ENCODE results near the gene ZNF362. TPM values are rescaled to one million over a fixed set of nuclear protein-coding genes. Genes with fewer than 3 reads are reported as not detected.

The ZNF362 gene
- total and polyA plus RNA-seq, 5 donors from 2014 or later, result 12.2 to 21.7 (median 15.2) TPM

DNA sequence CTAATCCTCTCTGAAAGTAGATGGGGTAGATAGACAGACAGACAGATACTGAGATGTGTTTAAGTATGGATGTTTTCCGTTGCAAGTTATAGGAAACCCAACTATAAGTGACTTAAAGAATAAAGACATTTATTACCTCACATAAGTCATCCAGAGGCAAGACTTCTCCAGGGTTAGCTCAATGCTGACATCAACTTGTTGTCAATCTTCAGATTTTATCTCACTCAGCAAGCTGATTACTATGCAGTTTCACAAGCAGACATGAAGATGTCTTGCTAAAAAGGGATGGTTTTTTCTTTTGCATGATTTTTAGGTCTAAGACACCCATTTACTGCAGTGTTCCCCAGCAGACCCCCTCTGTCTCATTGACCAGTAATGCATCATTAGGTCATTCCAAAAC is 30.7 kb upstream of the ZNF362 start:
- DNase-seq (no peak), ATAC-seq (ENCODE audit: low read depth in 2 of 2) (no peak)
- Mint-ChIP-seq H3K27ac (no peak overlapping the region), H3K4me3 (no peak overlapping the region), H3K36me3 (peaks cover 3% of the 10 kb centered on the region), H3K4me1 (no peaks in the 10 kb centered on the region), H3K27me3 (peaks cover 34% of the 10 kb centered on the region), H3K9me3 (peaks cover 3 to 17% (median 14%) of the 10 kb centered on the region in 7 donors)
- Histone ChIP-seq H3K4me3 (ENCODE audit: low read depth, low read length) (no peak overlapping the region), H3K4me1 (ENCODE audit: control insufficient read depth, insufficient read depth, low read length, poor library complexity, severe bottlenecking) (no peaks in the 10 kb centered on the region), H3K27ac (ENCODE audit: insufficient read depth, low read length, poor library complexity, severe bottlenecking) (no peak overlapping the region), H3K36me3 (ENCODE audit: control insufficient read depth, insufficient read depth, low read length) (no peaks in the 10 kb centered on the region), H3K27me3 (ENCODE audit: control insufficient read depth, insufficient read depth, low read length) (peaks cover 9% of the 10 kb centered on the region), H3K9me3 (ENCODE audit: control insufficient read depth in 2 of 2, low read length in 2 of 2) (peaks cover 7 to 20% of the 10 kb centered on the region in 2 experiments)

DNA sequence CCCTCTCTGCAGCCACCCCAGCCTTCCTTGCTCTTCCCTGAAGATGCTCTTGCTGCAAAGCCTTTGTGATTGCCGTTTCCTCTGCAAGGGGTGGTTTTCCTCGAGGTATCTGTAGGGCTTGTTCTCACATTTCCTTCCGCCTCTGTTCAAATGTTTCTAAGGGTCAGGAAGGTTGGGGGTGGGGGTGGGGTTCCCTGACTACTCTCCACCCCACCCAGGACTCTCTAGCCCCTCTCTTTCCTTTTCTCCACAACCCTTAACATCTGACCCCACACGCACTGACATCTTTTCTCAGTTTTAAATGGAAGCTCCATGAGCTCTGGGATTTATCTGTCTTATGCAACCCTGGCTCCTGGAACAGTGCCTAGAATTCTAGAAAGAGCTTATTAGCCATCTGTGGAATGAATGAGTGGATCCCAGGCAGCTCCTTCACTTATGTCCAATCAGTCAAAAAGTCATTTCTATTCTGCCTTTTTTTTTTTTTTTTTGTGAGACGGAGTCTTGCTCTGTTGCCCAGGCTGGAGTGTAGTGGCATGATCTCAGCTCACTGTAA is 27.3 kb upstream of the ZNF362 start:
- no peak overlapping the region for H3K27ac Mint-ChIP-seq

DNA sequence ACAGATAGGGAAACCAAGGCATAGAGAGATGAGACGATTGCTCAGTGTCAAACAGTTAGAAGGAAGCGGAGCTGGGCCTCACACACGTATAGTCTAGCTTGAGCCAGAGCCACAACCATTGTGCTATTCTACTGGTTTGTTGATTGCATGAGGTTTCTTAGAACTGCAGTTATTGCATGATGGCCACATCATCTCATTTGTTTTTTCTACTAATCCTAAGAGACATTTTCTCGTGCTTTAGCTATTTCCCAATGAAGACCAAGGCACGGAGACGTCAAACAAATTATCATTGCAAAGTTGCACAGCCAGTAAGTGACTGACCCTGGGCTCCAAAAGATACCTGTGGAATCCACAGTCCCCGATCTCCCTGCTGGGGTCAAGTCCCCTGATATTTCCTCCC is 25.1 kb upstream of the ZNF362 start:
- peaks cover 3% of the 10 kb centered on the region for H3K36me3 Mint-ChIP-seq
- no peak for ATAC-seq (ENCODE audit: low read depth in 2 of 2)
- Histone ChIP-seq H3K36me3 (ENCODE audit: control insufficient read depth, insufficient read depth, low read length) (no peaks in the 10 kb centered on the region), H3K4me1 (ENCODE audit: control insufficient read depth, insufficient read depth, low read length, poor library complexity, severe bottlenecking) (no peaks in the 10 kb centered on the region), H3K9me3 (ENCODE audit: control insufficient read depth in 2 of 2, low read length in 2 of 2) (no peaks in the 10 kb centered on the region), H3K27ac (ENCODE audit: insufficient read depth, low read length, poor library complexity, severe bottlenecking) (no peak overlapping the region), H3K27me3 (ENCODE audit: control insufficient read depth, insufficient read depth, low read length) (peaks cover 4% of the 10 kb centered on the region), H3K4me3 (ENCODE audit: low read depth, low read length) (no peak overlapping the region)
- peaks cover 21% of the 10 kb centered on the region for H3K27me3 Mint-ChIP-seq
- no peak overlapping the region for H3K4me3 Mint-ChIP-seq
- no peak overlapping the region for H3K27ac Mint-ChIP-seq
- no peaks in the 10 kb centered on the region for H3K4me1 Mint-ChIP-seq
- H3K9me3 Mint-ChIP-seq, result peaks cover 0 to 7% (median 0%) of the 10 kb centered on the region in 7 donors
- DNase-seq, result no peak

More for the DNA sequence above, 27.3 kb upstream of the ZNF362 start:
- ATAC-seq (ENCODE audit: low read depth in 2 of 2) (no peak), DNase-seq (no peak)
- Mint-ChIP-seq H3K27me3 (peaks cover 27% of the 10 kb centered on the region), H3K36me3 (peaks cover 3% of the 10 kb centered on the region), H3K4me3 (no peak overlapping the region), H3K4me1 (no peaks in the 10 kb centered on the region), H3K9me3 (peaks cover 0 to 16% (median 9%) of the 10 kb centered on the region in 7 donors)
- Histone ChIP-seq H3K4me3 (ENCODE audit: low read depth, low read length) (no peak overlapping the region), H3K4me1 (ENCODE audit: control insufficient read depth, insufficient read depth, low read length, poor library complexity, severe bottlenecking) (no peaks in the 10 kb centered on the region), H3K36me3 (ENCODE audit: control insufficient read depth, insufficient read depth, low read length) (no peaks in the 10 kb centered on the region), H3K27me3 (ENCODE audit: control insufficient read depth, insufficient read depth, low read length) (peaks cover 4% of the 10 kb centered on the region), H3K27ac (ENCODE audit: insufficient read depth, low read length, poor library complexity, severe bottlenecking) (no peak overlapping the region), H3K9me3 (ENCODE audit: control insufficient read depth in 2 of 2, low read length in 2 of 2) (peaks cover 7 to 14% of the 10 kb centered on the region in 2 experiments)

DNA sequence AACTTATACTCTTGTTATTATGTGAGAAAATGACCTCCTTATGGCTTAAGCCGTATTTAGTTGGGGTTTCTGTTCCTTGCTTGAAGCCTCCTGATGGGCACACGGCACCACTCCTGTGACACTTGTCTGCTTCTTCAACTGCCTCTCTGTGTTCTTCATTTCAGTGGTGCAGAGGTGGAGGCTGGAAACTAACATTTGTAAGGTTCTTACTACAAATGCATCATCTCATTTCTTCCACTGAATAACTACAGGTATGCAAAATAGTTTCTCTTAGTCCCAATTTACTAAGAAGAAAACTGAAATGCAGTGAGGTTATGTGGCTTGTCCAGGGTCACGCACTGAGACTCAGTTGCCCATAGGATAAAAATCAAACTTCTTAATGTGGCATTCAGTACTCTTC is 23.6 kb upstream of the ZNF362 start:
- H3K4me3 ChIP-seq (ENCODE audit: low read depth, low read length), result no peak overlapping the region
- peaks cover 22% of the 10 kb centered on the region for H3K27me3 Mint-ChIP-seq
- H3K36me3 ChIP-seq (ENCODE audit: control insufficient read depth, insufficient read depth, low read length), result no peaks in the 10 kb centered on the region
- DNase-seq (no peak), ATAC-seq (ENCODE audit: low read depth in 2 of 2) (no peak)
- H3K36me3 Mint-ChIP-seq, result peaks cover 3% of the 10 kb centered on the region
- H3K4me1 ChIP-seq (ENCODE audit: control insufficient read depth, insufficient read depth, low read length, poor library complexity, severe bottlenecking), result no peaks in the 10 kb centered on the region
- H3K4me1 Mint-ChIP-seq, result peaks cover 0 to 5% (median 2%) of the 10 kb centered on the region in 4 donors
- H3K27ac ChIP-seq (ENCODE audit: insufficient read depth, low read length, poor library complexity, severe bottlenecking), result no peak overlapping the region
- no peak overlapping the region for H3K27ac Mint-ChIP-seq
- no peak overlapping the region for H3K4me3 Mint-ChIP-seq
- peaks cover 4% of the 10 kb centered on the region for H3K27me3 ChIP-seq (ENCODE audit: control insufficient read depth, insufficient read depth, low read length)
- H3K9me3 ChIP-seq (ENCODE audit: control insufficient read depth in 2 of 2, low read length in 2 of 2), result no peaks in the 10 kb centered on the region
- peaks cover 0 to 7% (median 0%) of the 10 kb centered on the region in 7 donors for H3K9me3 Mint-ChIP-seq

DNA sequence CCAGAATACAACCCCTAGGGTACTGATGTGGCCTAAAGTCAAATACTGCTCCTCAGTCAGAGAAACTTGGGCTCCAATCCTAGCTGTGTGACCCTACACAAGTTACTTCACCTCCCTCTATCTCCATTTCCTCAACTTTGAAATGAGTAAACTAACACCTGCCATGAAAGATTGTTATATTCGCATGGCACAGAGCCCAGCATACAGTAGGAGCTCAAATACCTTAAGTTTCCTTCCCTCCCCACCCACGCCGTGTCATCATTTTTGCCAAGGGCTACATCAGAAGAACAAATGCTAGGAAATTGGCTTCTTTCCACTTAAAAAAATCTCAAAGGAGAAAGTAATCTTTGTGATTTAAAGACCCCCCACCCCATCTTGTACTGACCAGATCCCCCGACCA is 22.2 kb upstream of the ZNF362 start:
- Mint-ChIP-seq H3K4me3 (no peak overlapping the region), H3K4me1 (peaks cover 0 to 5% (median 2%) of the 10 kb centered on the region in 4 donors), H3K36me3 (no peaks in the 10 kb centered on the region), H3K27me3 (peaks cover 12% of the 10 kb centered on the region), H3K27ac (no peak overlapping the region), H3K9me3 (peaks cover 0 to 3% (median 0%) of the 10 kb centered on the region in 7 donors)
- Histone ChIP-seq H3K4me3 (ENCODE audit: low read depth, low read length) (no peak overlapping the region), H3K4me1 (ENCODE audit: control insufficient read depth, insufficient read depth, low read length, poor library complexity, severe bottlenecking) (no peaks in the 10 kb centered on the region), H3K36me3 (ENCODE audit: control insufficient read depth, insufficient read depth, low read length) (no peaks in the 10 kb centered on the region), H3K9me3 (ENCODE audit: control insufficient read depth in 2 of 2, low read length in 2 of 2) (no peaks in the 10 kb centered on the region), H3K27ac (ENCODE audit: insufficient read depth, low read length, poor library complexity, severe bottlenecking) (no peak overlapping the region), H3K27me3 (ENCODE audit: control insufficient read depth, insufficient read depth, low read length) (peaks cover under 1% of the 10 kb centered on the region)
- ATAC-seq (ENCODE audit: low read depth in 2 of 2), result no peak
- DNase-seq, result no peak

DNA sequence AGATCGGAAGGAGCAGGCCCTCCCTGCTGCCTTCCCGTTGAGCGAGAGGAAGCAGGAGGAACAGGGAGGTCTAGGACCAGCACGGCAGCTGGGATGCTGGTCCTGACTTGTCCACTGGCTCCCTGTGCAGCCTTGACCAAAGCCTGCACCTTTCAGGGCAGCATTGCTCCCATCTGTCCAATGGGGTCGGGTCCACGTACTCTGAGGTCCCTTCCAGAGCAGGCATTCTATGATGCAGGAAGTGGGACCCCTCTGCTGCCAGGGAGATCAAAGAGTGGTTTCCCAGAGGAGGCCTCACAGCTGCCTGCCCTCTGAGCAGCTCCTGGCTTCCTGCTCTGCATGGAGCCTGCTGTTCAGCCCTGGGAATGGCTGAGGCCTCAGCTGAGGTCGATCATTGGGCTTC is 21.7 kb upstream of the ZNF362 start:
- peaks cover 0 to 5% (median 2%) of the 10 kb centered on the region in 4 donors for H3K4me1 Mint-ChIP-seq
- Histone ChIP-seq H3K4me3 (ENCODE audit: low read depth, low read length) (no peak overlapping the region), H3K9me3 (ENCODE audit: control insufficient read depth in 2 of 2, low read length in 2 of 2) (no peaks in the 10 kb centered on the region), H3K36me3 (ENCODE audit: control insufficient read depth, insufficient read depth, low read length) (no peaks in the 10 kb centered on the region), H3K27me3 (ENCODE audit: control insufficient read depth, insufficient read depth, low read length) (no peaks in the 10 kb centered on the region), H3K4me1 (ENCODE audit: control insufficient read depth, insufficient read depth, low read length, poor library complexity, severe bottlenecking) (no peaks in the 10 kb centered on the region), H3K27ac (ENCODE audit: insufficient read depth, low read length, poor library complexity, severe bottlenecking) (no peak overlapping the region)
- no peak overlapping the region for H3K27ac Mint-ChIP-seq
- H3K9me3 Mint-ChIP-seq, result peaks cover 0 to 3% (median 0%) of the 10 kb centered on the region in 7 donors
- no peak for DNase-seq
- no peaks in the 10 kb centered on the region for H3K36me3 Mint-ChIP-seq
- H3K27me3 Mint-ChIP-seq, result peaks cover 17% of the 10 kb centered on the region
- no peak for ATAC-seq (ENCODE audit: low read depth in 2 of 2)
- no peak overlapping the region for H3K4me3 Mint-ChIP-seq

DNA sequence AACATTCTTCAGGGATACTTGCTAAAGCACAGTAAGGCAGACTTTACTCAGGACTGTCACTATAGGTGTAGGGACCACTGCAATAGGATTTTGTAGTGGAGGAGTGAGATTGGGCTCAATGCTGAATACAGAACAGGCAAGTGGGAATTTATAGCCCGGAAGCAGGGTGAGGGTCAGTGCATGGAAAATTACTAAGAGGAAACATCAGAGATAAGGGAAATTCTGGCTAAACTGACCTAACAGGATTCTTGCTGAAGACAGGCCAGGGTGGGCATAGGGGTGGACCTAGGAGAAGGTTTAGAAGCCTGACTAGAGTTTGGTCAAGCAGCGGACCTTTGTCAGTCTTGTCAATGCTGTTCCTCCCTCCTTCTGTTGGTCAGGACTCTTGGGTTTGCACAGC is 20.8 kb upstream of the ZNF362 start:
- H3K4me1 Mint-ChIP-seq, result peaks cover 0 to 5% (median 2%) of the 10 kb centered on the region in 4 donors
- Histone ChIP-seq H3K36me3 (ENCODE audit: control insufficient read depth, insufficient read depth, low read length) (no peaks in the 10 kb centered on the region), H3K27ac (ENCODE audit: insufficient read depth, low read length, poor library complexity, severe bottlenecking) (no peak overlapping the region), H3K4me1 (ENCODE audit: control insufficient read depth, insufficient read depth, low read length, poor library complexity, severe bottlenecking) (no peaks in the 10 kb centered on the region), H3K9me3 (ENCODE audit: control insufficient read depth in 2 of 2, low read length in 2 of 2) (no peaks in the 10 kb centered on the region), H3K27me3 (ENCODE audit: control insufficient read depth, insufficient read depth, low read length) (no peaks in the 10 kb centered on the region), H3K4me3 (ENCODE audit: low read depth, low read length) (no peak overlapping the region)
- H3K4me3 Mint-ChIP-seq, result no peak overlapping the region
- no peak overlapping the region for H3K27ac Mint-ChIP-seq
- H3K9me3 Mint-ChIP-seq, result peaks cover 0 to 3% (median 0%) of the 10 kb centered on the region in 7 donors
- H3K36me3 Mint-ChIP-seq, result no peaks in the 10 kb centered on the region
- ATAC-seq (ENCODE audit: low read depth in 2 of 2) (no peak), DNase-seq (no peak)
- peaks cover 22% of the 10 kb centered on the region for H3K27me3 Mint-ChIP-seq

DNA sequence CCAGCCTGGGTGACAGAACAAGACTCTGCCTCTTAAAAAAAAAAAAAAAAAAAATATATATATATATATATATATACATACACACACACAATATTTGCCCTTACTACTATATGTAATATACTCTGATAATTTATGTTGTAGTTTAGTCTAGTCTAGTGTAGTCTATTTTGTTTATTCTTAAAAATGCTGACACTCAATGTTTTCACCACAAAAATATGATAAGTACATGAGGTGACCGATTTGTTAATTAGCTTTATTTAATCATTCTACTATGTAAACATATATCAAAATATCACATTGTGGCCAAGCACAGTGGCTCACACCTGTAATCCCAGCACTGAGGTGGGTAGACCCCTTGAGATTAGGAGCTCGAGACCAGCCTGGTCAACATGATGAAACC is 19.8 kb upstream of the ZNF362 start:
- Mint-ChIP-seq H3K27me3 (peaks cover 22% of the 10 kb centered on the region), H3K36me3 (no peaks in the 10 kb centered on the region), H3K9me3 (peaks cover 0 to 3% (median 0%) of the 10 kb centered on the region in 7 donors), H3K4me3 (no peak overlapping the region), H3K27ac (no peak overlapping the region), H3K4me1 (peaks cover 0 to 5% (median 2%) of the 10 kb centered on the region in 4 donors)
- Histone ChIP-seq H3K4me1 (ENCODE audit: control insufficient read depth, insufficient read depth, low read length, poor library complexity, severe bottlenecking) (no peaks in the 10 kb centered on the region), H3K4me3 (ENCODE audit: low read depth, low read length) (no peak overlapping the region), H3K9me3 (ENCODE audit: control insufficient read depth in 2 of 2, low read length in 2 of 2) (no peaks in the 10 kb centered on the region), H3K27ac (ENCODE audit: insufficient read depth, low read length, poor library complexity, severe bottlenecking) (no peak overlapping the region), H3K27me3 (ENCODE audit: control insufficient read depth, insufficient read depth, low read length) (peaks cover under 1% of the 10 kb centered on the region), H3K36me3 (ENCODE audit: control insufficient read depth, insufficient read depth, low read length) (no peaks in the 10 kb centered on the region)
- no peak for DNase-seq
- ATAC-seq (ENCODE audit: low read depth in 2 of 2), result no peak

All from CD4-positive, CD25-positive, alpha-beta regulatory T cell (primary cell).